HG03103 (cell line): ENCODE data around the gene SPDYE1.
A peak's percentile ranks its signal among the peaks of the same experiment; 100 is the strongest.

Experiments used
- ATAC-seq: cut with Tn5 transposase; IDR thresholded peaks from one replicate; pipeline ENCODE4 v1.9.1; 2021; ENCODE audit warnings: low read depth; ENCODE audit not compliant: unreplicated experiment

SPDYE1 gene

DNA sequence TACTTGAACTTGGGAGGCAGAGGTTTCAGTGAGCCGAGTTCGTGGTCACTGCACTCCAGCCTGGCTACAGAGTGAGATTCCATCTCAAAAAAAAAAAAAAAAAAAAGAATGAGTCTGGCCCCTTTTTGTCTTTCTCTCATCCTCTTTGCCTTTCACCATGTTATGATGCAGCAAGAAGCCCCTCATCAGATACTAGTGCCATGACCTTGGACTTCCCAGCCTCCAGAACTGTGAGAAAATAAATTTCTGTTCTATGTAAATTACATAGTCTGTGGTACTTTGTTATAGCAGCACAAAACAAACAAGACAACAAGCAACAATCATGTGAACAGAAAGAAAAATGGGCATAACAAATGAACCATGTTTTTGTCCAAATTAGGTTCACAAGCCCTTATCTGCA lies 44.5 kb downstream of the SPDYE1 start:
- no peak for ATAC-seq

- no peak for ATAC-seq
Observed at GRCh38 chr7:44043902-44044301, 46.2 kb downstream of the SPDYE1 start.

- peak; percentile 50 for ATAC-seq
Observed at GRCh38 chr7:44044315-44045225, 46.9 kb downstream of the SPDYE1 start, which contains the start of gene DBNL. TSS of gene DBNL (plus strand) at chr7:44044702. CDS start at chr7:44044738, 36 bp downstream.

DNA sequence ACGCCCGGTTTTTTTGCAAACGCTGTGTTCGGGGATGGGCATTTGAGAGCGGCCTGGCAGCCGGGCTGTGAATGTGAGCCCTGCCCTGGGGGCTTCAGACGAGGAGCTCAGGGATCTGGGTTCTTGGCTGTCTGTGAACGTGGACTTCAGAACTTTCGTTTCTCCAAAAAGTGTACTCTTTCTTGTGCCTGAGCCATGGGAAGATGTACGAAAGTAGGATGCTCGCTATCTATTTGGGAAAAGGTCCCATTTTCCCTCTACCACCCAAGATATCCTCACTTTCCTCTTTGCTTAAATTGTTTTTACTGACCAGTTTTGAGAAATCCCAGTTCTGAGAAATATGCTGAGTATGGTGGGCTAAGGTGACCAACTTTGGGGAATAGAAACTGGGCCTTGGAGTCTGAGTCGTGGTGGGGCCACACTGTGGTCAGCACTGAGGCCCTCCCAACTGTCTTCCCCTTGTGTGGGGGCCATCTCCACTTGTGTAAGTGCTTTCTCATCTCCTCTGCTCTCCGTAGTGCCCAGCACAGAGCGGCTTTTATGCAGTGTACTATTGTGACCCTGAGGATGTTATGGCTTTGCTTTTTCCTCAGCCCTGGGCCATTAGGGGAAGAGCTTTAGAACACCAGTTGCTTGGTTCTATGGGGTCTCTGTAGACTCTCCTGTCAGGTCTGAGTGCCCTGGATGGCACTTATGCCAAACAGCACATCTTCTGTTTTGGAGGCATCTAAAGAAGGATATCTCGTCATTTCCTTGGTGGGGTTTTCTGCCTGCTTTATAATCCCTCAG lies 47.7 kb downstream of the SPDYE1 start:
- ATAC-seq, result no peak

DNA sequence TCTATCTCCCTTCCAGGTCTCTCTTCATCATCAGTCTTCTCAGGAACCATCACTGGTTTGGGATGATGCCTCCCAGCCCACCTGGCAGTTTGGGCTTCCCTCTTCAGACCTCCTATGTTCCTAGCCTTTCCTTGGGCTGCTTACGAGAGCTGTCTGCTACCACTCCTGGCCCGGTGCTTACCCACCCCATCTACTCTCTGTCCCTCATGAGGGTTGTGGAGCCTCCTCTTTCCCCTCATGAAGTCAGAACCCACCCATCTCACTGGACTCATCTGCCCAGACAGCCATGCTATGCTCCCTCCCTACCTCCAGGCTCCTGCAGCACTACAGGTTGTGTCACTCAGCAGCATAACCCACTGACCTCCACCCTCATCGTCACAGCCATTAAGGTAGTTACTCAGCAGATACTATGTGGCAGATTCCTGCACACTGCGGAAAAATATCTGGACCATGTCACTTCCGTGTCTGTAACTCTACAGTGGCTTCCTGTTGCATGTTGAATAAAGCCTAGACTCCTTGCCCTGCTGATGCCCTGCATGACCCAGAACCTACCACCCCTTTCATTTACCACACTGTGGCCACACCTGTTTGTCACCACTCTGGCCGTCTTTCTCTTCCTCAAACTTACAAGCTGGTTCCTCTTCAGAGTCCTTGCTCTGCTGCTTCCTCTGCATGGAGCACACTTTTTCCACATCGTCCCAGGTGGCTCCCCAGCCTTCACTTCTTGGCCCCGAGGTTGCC lies 48.8 kb downstream of the SPDYE1 start:
- ATAC-seq, result peak; percentile 55

DNA sequence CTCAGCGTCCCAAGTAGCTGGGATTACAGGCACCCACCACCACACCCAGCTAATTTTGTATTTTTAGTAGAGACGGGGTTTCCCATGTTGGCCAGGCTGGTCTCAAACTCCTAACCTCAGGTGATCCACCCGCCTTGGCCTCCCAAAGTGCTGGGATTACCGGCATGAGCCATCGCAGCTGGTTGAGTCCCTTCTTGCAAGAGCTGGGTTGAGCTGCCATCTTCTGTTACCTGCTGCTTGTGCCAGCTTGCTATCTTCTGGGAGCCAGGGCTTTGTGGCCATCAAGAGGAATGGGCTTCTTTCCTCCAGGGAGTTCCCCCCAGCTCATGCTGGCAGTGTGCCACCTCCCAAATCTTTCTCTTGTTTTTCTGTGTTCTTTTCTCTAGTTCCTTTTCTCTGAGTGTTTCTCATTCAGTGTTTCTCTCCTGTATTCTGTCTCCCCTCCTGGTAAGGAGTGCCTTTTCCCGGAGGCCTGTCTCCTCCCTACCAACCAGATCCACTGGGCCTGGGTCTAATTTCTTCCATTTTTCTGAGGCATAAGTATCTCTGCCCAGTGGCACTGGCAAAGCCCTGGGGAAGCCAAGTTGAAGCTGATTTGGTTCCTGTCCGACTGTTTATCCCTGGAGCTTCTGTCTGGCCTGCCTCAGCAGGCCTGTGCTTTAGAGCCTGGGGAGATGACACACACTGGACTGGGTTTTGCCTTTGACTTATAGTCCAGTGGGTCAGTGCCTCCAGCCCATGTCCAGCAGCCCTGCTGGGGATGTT lies 50.5 kb downstream of the SPDYE1 start:
- ATAC-seq, result no peak

- no peak for ATAC-seq
Observed at GRCh38 chr7:44050121-44050914, 52.6 kb downstream of the SPDYE1 start.

DNA sequence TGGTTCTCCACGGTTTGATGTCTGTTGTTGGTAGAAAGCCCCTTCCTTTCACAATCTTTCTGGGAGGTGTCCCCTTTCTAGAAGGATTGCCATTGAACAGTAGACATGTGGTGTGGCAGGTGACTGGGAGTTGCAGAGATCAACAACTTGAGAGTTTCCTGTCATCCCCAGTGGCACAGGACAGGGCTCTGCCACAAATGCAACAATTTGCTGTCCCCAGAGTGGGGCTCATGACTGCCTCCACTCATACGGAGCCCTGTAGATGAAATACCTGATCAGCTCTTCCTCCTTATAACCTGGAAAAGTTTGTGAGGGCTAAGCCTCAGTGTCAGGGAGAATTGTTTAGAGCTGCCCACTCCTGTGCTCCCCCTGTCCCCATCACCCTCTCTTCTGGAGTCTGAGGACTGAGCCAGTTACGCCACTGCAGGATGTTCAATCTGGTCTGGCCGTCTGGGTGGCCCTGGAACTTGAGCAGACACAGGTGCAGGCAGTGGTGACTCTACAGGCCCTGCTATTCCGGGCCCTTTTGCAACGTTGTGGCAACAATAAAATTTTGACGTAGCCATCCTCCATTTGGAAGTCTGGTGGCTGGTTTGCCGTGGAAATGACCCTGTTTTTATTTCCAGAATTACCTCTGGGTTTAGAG lies 53.3 kb downstream of the SPDYE1 start:
- no peak for ATAC-seq

DNA sequence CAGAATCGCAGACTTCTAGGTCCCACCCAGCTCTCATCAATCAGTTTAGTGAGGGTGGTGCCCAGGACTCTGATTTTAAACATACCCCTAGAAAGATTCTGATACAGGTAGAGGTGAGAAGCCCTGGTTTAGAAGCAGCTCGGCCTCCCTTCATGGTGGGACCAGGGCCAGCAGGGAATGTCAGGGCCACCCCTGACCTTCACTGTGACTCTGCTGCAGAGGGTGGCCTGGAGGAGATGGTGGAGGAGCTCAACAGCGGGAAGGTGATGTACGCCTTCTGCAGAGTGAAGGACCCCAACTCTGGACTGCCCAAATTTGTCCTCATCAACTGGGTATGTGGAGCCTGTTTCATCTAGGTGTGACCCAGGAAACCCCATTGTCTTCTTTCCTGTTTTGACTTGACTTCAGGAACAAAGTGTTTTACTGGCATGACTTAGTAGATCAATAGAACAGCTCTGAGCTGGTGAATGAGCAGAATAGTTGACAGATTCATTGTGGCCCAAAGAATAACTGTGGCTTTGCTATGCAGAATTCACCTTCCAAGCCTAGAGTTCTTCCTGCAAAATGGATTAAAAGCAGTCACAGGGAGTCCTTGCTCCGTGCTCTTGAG lies 54.0 kb downstream of the SPDYE1 start:
- ATAC-seq, result no peak

- no peak for ATAC-seq
Observed at GRCh38 chr7:44052771-44053365, 55.2 kb downstream of the SPDYE1 start.

DNA sequence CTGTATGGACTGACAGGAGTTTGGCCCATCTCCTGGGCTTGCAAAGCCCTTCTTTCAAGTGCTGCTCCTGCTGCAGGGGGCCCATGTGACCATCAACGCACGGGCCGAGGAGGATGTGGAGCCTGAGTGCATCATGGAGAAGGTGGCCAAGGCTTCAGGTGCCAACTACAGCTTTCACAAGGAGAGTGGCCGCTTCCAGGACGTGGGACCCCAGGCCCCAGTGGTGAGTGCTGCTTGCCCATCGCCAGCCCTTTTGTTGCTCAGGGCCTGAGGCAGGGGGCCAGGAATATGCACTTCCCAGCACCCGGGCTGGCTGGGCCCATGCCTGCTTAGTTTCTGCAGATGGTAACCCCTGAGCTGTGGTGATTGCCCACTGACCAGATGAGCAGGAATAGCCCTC lies 59.0 kb downstream of the SPDYE1 start:
- ATAC-seq, result no peak

- ATAC-seq, result no peak
Observed at GRCh38 chr7:44057181-44057848, 59.6 kb downstream of the SPDYE1 start.

- ATAC-seq, result no peak
Observed at GRCh38 chr7:44057849-44058758, 60.4 kb downstream of the SPDYE1 start.

GRCh38 chr7:44058759-44059218 lies 61.1 kb downstream of the SPDYE1 start:
- ATAC-seq, result no peak

- peak; percentile 46 for ATAC-seq
Observed at GRCh38 chr7:44059219-44060090, 61.8 kb downstream of the SPDYE1 start.
